Putamen (tissue), 1 donor: ENCODE measurements around the gene RIMS1.
A peak's percentile ranks its signal among the peaks of the same experiment; 100 is the strongest.
"Not testable (repeated sequence)": the region's sequence is repeated elsewhere in the genome, so short reads cannot be mapped to it uniquely, and the experiment has no call there.

Source experiments
- DNase-seq: peaks from one replicate; pipeline ENCODE4 v3.0.0-alpha.2; 2016; ENCODE audit warnings: low spot score

Gene RIMS1

GRCh38 chr6:71983131-71983530 lies 96.8 kb downstream of the RIMS1 start:
- DNase-seq = no peak

DNA sequence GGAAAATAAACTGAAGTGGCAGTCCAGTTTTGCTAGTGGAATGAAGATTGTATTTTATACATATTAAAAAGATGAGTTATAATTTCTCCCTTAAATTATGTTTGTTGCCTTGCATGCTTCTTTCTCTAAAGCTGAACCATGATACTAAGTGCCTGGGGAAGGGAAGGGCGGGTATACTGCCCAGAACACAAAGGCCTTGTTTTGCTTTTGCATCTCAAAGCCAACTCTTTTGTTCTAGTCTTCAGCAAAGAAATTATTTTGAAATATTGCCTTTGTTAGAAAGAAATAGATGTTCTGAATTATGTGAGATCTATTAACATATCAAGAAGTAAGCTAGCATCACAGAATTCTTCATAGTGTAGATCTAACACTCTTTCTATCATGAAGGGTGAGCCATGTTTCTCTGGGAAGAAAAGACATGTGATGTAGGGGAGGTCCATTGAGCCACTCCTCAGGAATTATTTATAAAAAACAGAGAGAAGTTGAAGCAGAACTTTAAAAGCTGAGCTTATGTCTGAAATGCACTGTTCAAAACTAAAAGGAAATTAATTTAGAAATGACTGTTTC lies 108.4 kb downstream of the RIMS1 start:
- no peak for DNase-seq

DNA sequence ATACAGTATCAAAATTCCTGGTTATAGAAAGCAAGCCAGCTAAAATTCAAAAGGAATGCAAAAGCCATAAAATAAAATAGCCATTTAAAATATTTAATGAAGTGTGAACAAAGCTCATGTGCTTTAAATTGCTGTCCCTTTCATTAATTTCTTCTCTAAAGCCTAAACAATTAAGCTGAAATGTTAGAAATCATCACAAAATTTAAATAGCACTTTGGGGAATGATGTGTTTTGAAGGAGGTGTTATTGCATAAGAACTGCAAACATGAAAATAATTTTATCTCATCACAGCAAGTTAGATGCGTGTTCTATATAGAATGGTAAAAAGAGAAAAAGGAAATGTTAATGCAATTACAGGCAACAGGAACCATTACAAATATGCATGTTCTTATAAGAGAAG lies 111.0 kb downstream of the RIMS1 start:
- DNase-seq = no peak

DNA sequence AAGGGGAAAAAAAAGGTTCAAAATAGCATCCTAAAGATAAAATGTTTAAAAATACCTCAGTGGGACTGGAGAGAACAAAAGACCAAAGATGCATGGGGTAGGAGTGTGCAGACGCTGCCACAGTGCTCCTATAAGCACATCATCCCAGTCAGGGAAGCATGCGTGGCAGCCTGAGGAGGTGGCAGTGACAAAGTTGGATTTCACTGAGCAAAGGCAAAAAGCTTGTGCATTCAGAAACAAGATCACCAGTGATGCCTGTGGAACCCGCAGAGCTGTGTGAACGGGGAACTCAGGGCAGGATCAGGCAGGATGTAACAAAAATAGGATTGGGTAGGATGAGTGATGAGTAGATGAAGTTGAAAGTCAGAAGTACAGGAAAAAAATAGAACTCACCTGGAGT lies 116.1 kb downstream of the RIMS1 start:
- peak; percentile 79 for DNase-seq

DNA sequence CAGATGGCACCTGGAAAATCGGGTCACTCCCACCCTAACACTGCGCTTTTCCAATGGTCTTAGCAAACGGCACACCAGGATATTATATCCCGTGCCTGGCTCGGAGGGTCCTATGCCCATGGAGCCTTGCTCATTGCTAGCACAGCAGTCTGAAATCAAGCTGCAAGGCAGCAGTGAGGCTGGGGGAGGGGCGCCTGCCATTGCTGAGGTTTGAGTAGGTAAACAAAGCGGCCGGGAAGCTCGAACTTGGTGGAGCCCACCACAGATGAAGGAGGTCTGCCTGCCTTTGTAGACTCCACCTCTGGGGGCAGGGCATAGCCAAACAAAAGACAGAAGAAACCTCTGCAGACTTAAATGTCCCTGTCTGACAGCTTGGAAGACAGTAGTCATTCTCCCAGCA lies 120.2 kb downstream of the RIMS1 start:
- DNase-seq = not testable (repeated sequence)

DNA sequence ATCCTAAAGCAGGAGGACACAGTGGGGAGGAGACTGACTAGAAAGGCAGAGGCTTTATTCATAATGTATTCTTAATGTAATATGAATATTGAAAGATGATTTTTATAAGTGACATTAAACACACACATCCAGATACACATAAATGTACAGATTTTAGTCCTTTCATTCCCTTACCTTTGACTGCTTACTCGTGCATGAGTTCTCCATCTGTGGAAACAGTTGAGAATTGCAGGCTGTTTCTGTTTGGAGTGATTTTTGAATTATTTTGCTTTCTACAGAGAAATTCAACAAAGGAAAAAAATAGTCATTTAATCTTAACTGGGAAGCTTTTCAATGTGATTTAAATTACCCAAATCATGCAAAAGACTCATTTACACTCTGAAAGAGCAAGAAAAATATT lies 136.5 kb downstream of the RIMS1 start:
- DNase-seq = no peak

DNA sequence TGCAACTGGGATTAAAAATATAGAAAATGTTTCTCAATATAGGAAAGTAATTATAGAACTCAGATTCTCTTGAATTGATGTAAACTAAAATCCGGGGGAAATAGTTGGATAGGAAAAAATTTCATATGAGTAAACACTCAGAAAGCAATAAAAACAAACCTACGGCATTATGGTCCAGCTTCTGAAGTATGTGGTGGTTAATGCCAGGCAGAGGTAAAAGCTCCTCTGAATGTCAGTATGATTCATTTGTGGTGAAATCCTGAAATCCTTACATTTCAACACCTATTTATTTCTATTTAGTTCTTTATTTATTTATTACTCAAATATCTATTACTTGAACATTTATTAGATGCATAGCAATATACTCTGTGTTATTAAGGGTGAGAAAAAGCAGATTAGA lies 145.1 kb downstream of the RIMS1 start:
- no peak for DNase-seq

- no peak for DNase-seq
Measured at GRCh38 chr6:72032086-72032485, 145.7 kb downstream of the RIMS1 start.

DNA sequence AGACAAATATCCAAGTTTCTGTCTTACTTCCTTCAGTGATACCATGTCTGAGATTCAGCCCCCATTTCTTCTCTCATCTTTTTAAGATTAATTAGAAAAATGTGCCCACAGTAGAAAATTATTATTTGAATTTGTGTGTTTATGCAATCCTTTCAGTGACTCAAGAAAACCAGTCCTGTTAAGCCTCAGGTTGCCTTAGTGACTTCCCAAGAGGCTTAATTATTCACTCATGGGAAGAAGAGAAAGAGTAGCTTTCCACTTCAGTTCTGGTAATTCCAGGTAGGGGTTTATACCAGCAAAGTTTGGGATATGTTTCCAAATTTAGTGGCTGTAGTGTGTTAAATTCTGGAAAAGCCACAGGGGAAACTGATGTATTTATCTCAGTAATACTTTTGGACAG lies 149.1 kb downstream of the RIMS1 start:
- no peak for DNase-seq

GRCh38 chr6:72035966-72036365 lies 149.6 kb downstream of the RIMS1 start:
- DNase-seq = no peak

DNA sequence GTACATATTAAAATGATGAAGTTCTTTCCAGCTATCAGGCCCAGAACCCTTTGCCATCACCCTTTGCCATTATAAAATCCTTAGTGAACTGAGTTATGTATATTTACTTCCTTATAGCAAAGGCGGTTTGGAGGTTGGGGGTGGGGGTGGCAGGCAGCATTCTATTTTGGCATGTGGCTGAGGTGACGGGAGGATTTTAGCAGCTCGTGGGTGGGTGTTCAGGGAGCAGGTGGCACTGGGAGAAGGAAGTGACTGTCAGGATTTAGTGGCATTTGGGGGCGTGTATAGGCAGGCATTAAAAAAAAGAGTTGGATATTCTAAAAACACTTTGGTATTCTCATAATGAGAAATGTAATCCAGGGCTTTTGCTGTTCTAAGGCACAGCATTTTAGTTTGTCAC lies 150.7 kb downstream of the RIMS1 start:
- peak; percentile 70 for DNase-seq

GRCh38 chr6:72040111-72040510 lies 153.8 kb downstream of the RIMS1 start:
- DNase-seq = no peak

GRCh38 chr6:72042088-72042487 lies 155.7 kb downstream of the RIMS1 start:
- DNase-seq = no peak

DNA sequence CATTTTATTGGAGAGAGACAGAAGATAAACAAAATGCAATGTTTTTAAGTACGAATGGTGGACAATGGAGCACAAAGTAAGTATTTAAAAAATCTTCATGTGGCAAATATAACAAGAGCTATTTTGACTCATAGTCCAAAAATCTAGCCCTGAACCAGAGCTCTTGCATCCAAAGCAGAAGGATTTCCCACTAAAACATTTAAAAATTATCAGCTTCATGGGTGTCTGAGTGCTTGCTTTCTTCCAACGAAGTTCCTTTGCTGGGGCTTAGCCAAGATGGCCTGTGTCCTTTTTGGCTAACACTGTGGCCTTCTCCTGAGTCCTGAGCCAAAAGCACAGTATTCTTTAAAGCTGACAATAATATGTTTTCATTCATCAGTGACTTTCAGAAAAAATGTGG lies 161.7 kb downstream of the RIMS1 start:
- no peak for DNase-seq

DNA sequence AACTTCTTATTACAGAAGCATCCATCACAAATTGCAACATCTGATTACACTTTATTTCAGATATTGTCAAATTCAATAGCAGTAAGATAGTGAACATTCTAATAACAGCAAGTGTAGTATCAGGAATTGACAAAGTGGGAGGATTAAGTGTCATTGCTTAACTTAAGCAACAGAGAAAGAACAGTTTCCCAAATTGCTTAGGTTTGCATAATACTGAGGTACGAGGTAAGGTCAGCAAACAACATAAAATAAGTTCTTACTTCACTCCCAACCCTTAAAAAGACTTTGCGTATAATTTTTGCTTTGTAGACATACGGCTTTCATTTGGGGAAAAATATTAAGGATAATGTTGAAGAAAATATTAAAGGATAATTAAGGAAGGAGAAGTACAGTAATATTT lies 163.0 kb downstream of the RIMS1 start:
- DNase-seq = no peak

DNA sequence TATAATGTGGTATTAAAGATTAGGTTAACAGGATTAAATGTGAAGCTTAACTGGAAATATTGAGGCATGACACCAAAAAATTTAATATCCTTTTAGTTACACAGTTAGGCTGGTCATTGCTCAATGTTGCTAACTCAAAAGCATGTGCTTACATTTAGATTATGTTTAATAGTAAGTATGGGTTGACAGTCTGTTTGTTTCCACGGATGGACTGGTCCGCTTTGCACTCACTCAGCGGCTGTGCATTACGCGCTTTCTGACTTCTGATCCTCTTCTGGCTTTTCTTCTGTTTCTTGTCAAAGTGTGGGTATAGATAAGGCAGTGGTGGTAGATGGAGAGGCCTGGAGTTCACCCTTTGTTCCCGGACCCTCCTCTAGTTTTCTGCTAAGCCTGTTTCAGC lies 174.9 kb downstream of the RIMS1 start:
- DNase-seq = no peak

GRCh38 chr6:72064399-72064975 lies 178.1 kb downstream of the RIMS1 start:
- DNase-seq = no peak

DNA sequence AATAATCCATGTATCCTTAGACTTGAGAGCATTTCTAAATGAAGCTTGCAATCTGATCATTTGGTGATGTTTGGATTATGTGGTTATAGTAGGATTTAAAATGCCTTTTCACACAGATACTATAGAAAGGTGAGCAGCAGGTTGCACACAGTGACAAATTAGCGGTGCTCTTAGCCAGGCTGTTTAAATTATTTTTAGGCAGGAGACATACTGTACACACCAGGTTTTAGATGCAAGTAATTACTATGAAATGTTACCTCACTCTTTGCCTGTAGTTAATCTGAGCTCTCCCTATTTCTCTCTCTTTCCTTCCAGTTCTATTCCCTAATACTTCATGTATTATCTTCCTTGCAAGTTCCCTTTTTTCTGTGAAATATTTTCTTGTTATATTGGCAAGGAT lies 191.7 kb downstream of the RIMS1 start:
- no peak for DNase-seq

DNA sequence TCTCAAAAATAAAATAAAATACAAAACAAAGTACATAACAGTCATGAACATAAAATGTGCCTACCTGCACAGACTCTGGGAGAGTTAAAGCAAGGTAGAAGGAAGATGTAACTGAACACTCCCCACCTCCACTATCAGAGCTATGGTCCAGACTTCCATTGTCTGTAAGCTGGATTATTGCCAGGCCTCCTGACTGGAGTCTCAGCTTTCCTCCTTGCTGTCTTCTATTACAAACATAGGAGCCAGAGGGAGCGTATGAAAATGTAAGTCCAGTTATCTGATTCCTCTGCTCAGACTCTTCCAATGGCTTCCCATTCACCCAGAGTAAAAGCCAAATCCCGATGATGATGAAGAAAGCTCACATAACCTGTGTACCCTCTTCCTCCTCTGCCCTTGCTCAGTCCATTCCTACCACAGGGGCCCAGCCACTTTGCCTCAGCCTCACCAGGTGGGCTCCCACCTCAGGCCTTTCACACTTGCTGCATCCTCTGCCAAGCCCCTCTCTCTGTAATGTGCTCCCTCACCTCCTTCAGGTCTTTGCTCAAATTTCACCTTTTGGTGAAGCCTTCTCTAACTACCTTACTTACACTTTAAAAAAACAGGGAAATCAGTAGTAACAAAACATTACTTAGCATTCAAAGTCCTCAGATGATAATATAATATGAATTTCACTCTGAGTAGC lies 194.1 kb downstream of the RIMS1 start:
- no peak for DNase-seq

DNA sequence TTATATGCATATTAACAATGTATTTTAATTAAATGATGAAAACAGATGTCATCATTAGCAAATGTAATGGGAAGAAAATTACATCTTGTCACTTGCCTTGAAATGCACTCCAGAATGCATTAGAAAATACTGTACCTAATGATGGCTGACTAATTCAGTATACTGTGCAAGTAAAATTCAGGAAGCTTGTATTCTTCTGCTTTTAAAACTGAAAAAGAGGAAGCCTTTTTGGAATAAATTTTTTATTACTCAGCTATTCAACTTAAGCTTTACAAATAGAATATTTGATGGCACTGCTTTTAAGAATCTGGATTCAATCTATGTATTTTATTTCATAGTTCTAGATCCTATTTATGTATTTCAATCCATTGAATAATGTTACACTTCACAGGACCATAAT lies 195.5 kb downstream of the RIMS1 start:
- no peak for DNase-seq

GRCh38 chr6:72083976-72084375 lies 197.6 kb downstream of the RIMS1 start:
- no peak for DNase-seq

GRCh38 chr6:72084992-72085569 lies 198.7 kb downstream of the RIMS1 start:
- DNase-seq = no peak

GRCh38 chr6:72094506-72094905 lies 208.2 kb downstream of the RIMS1 start:
- DNase-seq = no peak

GRCh38 chr6:72102561-72102960 lies 216.2 kb downstream of the RIMS1 start:
- DNase-seq = no peak
